ENCODE results near the gene RANBP10.
"Not testable (repeated sequence)": the region's sequence is repeated elsewhere in the genome, so short reads cannot be mapped to it uniquely, and the experiment has no call there.

Gene RANBP10

DNA sequence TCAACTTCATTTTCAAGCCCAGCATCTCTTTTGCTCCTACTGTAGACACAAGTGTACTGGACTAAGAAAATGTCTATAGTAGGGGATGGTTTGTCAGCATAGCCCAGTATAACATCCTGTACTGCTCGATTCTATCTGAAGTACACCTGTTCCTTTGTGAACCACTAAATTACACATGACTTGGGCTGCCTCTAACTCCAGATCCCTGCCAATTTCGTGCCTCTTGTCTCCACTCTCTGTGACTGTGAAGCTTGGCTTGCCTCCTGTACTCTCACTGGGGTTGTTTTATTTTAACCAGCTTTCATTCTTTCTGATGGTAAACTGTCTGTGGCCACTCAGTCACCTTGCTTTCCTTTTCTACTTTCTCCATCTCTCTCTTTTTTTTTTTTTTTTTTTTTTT is 111.7 kb downstream of the RANBP10 start:
- no peak overlapping the region for H3K27ac ChIP-seq
- TF ChIP-seq ZFX (IDR thresholded peaks at IDR 0.05), result no peak
- TF ChIP-seq, protein P1, sequence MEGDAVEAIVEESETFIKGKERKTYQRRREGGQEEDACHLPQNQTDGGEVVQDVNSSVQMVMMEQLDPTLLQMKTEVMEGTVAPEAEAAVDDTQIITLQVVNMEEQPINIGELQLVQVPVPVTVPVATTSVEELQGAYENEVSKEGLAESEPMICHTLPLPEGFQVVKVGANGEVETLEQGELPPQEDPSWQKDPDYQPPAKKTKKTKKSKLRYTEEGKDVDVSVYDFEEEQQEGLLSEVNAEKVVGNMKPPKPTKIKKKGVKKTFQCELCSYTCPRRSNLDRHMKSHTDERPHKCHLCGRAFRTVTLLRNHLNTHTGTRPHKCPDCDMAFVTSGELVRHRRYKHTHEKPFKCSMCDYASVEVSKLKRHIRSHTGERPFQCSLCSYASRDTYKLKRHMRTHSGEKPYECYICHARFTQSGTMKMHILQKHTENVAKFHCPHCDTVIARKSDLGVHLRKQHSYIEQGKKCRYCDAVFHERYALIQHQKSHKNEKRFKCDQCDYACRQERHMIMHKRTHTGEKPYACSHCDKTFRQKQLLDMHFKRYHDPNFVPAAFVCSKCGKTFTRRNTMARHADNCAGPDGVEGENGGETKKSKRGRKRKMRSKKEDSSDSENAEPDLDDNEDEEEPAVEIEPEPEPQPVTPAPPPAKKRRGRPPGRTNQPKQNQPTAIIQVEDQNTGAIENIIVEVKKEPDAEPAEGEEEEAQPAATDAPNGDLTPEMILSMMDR (conservative IDR thresholded peaks at IDR 0.05), result no peak

DNA sequence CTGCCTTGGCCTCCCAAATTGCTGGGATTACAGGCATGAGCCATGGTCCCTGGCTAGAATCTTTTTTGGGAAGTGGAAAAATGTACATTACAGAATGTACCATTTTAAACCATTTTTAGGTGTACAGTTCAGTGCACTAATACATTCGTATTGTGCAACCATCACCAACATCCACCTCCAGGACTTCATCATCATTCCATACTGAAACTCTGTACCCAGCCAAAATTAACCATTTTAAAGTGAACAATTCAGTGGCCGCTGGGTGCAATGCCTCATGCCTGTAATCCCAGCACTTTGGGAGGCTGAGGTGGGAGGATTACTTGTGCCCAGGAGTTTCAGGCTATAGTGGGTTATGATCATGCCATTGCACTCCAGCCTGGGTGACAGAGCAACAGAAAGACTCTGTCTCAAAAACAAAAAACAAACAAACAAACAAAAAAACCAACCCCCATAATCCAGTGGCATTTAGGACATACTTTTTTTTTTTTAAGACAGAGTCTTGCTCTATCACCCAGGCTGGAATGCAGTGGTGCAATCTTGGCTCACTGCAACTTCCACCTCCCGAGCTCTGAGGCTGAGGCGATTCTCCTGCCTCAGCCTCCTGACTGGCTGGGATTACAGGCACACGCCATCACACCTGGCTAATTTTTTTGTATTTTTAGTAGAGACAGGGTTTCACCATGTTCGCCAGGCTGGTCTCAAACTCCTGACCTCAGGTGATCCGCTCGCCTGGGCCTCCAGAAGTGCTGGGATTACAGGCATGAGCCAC is 112.7 kb downstream of the RANBP10 start:
- H3K27ac ChIP-seq, result not testable (repeated sequence)

DNA sequence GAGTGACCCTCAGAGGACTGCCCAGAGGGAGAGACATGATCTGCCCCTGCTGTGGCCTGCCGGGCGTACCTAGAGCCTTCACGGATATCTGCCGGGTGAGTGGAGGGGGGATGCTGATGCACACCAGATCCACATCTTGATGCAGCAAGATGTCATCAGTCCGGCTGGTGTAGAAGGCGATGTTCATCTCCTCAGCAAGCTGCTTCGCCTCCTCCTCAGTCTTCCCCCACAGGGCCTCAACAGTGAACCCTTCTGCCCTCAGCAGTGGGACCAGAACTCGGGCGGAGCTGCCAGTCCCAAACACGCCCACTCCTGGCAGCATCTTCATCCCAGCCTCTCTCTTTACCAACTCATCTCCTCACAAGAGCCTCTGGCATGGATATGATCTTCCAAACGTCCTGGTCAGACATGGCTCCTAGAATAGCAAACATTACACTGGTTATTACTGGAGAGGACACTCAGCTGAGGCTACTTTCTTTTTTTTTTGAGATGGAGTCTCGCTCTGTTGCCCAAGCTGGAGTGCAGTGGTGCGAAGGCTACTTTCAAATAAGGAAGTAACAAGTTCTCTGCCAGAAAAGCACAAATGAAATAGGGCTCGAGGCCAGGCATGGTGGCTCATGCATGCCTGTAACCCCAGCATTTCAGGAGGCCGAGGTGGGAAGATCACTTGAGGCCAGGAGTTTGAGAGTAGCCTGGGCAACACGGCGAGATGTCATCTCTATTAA is 120.8 kb downstream of the RANBP10 start:
- TF ChIP-seq, protein P1 (conservative IDR thresholded peaks at IDR 0.05), result no peak
- no peak for TF ChIP-seq ZFX (IDR thresholded peaks at IDR 0.05)
- peak overlapping the region; percentile 72 for H3K27ac ChIP-seq

DNA sequence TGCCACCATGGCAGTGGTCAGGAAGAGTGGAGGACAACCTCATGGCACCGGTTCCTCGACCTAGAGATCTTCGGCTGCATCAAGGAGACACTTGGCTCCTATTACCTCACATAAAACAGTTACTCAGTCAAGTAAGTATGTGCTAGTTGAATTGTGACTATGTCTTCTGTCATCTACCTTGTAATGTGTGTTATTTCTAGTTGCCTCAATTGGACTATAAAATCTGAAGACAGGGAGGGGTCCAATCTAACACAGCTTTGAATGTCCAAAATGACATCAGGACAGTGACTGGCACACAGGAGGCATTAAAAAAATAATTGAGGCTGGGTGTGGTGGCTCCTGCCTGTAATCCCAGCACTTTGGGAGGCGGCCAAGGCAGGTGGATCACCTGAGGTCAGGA is 122.6 kb downstream of the RANBP10 start:
- H3K27ac ChIP-seq, result no peak overlapping the region; the same call in 1 of the 2 replicates
- TF ChIP-seq, protein P1 (conservative IDR thresholded peaks at IDR 0.05), result no peak
- TF ChIP-seq ZFX (IDR thresholded peaks at IDR 0.05), result no peak

DNA sequence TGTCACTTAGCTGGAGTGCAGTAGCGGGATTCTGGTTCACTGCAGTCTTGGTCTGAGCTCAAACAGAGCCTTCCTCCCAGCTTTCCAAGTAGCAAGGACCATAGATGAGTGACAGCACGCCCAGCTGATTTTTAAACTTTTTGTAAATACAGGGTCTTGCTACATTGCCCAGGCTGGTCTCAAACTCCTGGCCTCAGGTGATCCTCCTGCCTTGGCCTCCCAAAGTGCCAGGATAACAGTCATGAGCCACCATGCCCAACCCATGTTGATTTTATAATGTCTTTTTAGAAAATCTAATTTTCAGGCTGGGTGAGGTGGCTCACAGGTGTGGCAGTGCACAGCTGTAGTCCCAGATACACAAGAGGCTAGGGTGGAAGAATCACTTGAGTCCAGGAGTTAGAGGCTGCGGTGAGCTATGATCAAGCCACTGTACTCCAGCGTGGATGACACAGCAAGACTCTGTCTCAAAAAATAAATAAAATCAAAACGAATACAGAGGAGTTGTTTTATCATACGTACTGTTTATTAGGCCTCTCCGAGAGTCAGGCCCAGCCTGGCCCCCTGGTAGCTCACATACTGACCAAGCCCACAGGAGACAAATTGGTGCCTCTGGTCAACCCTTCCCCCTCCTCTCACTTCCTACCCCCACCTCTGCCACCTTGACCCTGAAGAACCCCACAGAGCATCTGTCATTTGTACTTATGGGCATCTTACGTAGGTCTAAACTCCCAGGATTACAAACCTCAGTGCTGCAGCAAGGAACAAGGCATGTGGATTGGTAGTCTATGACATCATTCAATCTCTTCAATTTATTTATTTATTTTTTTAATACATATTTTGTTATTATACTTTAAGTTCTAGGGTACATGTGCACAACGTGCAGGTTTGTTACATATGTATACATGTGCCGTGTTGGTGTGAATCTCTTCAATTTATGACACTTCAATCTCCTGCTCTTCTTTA is 126.1 kb downstream of the RANBP10 start:
- TF ChIP-seq ZFX (IDR thresholded peaks at IDR 0.05), result no peak
- TF ChIP-seq, protein P1 (conservative IDR thresholded peaks at IDR 0.05), result no peak
- peak overlapping the region; percentile 86; the same call in 1 of the 2 replicates for H3K27ac ChIP-seq

DNA sequence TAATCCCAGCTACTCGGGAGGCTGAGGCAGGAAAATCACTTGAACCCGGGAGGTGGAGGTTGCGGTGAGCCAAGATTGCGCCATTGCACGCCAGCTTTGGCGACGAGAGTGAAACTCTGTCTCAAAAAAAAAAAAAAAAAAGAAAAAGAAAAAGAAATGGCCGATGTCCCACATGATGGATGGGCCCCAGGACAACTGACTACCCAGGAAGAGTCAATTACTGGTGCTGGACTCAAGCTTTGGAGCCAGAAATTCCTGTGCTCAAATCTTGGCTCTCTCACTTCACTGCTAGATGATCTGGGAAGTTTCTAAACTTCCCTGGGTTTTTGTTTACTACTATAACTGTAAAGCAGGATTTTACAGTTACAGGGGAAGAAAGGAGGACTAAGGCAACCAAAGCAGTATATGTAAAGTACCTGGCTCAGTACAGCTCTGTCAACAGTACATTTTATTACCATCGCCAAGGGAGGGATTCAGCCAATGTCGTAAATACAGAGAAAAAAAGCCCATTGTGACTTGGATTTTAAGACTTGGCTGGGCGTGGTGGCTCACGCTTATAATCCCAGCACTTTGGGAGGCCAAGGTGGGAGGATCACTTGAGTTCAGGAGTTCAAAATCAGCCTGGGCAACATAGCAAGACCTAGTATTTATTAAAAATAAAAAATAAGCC is 127.9 kb downstream of the RANBP10 start:
- peak overlapping the region; percentile 86 for H3K27ac ChIP-seq

More for the DNA sequence above, 127.9 kb downstream of the RANBP10 start:
- TF ChIP-seq, protein P1 (conservative IDR thresholded peaks at IDR 0.05), result no peak
- no peak for TF ChIP-seq ZFX (IDR thresholded peaks at IDR 0.05)
